HT1080 (cell line): ENCODE data around the gene SPP2. TPM values are rescaled to one million over a fixed set of nuclear protein-coding genes. Genes with fewer than 3 reads are reported as not detected.

ENCODE experiments used
- DNase-seq: peaks from one replicate; pipeline ENCODE4 v3.0.0-alpha.2; 2015; ENCODE audit warnings: low read depth
- total RNA-seq: library from RNA; depleted of rRNA; stranded (reverse); fragments of >200 nt; shearing (Covaris generic); gene quantifications from 2 replicates; pipeline ENCODE4 v1.2.3, GENCODE V29; 2014; rRNA removed

SPP2 gene
- total RNA-seq, 1 experiment from 2014 or later: not detected

DNA sequence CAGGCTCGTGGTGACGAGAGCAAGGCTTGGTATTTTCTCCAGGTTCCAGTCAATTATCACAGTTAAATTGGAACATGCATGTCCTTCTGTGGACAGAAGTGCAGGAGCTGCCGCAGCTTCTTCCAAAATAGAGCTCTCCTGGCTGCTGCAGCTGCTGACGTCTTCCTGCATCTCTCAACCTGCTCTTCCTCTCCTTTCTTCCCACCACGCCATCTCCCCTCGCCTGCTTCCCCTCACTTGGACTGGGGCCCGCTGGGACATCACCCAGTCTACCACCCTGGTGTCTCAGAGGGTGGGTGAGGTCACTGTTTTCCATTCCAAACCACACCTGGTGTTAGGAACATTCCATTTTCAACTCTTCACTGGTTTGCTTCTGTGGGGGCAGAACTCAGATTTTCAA, 41.4 kb downstream of the SPP2 start:
- no peak for DNase-seq

DNA sequence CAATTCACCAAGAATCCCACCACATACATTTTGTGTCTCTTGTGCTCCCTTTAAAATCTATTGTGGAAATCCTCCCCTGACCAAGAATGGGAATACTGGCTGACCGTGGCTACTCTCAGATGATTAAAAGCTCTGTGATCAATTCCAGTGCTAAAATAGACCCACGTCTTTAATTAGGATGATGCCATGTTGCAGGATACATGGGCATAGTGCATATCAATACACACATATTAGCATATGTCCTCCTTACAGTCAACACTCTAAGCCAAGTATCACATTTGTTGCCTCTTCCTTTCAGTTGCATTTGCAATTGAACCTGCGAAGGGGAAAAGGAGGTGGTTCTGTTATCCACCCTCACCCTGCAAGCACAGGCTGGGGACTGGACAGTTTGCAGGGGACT, 41.8 kb downstream of the SPP2 start:
- DNase-seq: no peak

DNA sequence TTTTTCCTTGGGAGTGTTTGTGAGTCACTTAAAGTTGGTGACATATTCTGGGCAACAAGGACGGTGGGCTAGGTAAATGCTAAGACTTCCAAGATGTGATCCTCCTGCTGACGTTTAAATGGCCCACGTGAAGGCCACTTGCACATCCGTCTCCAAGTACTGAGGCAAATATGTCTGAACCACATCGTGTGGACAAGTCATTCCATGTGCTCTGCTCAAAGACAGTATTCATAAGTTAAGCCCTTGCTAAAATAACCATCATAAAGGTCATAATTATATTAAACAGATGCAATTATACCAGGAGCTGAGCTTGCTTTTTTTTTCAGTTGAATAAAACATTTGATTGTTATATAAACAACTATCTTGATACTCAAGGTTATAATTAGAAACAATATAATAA, 44.8 kb downstream of the SPP2 start:
- no peak for DNase-seq

DNA sequence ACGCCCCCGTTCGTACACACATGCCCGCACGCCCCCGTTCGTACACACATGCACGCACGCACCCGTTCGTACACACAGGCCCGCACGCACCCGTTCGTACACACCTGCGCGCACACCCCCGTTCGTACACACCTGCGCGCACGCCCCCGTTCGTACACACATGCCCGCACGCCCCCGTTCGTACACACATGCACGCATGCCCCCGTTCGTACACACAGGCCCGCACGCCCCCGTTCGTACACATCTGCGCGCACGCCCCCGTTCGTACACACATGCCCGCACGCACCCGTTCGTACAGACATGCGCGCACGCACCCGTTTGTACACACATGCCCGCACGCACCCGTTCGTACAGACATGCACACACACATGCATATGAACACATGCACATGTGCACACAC, 45.7 kb downstream of the SPP2 start:
- no peak for DNase-seq

DNA sequence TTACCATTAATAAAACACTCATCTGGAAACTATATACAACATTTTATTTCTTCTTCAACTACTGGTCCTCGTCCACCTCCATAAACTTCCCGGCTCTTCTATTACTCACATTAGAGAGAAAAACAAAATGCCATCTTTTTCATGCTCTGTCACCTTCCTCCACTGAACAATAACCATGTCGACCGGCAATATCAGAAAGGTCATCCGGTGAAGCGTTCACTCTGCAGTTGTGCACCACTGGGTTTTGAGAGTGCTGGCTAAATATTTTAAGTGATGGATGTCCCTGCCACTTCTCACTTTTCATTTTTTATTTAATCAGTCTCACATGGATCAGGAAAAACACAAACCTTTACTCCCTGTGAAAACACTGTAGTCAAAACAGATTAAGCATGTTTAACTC, 48.2 kb downstream of the SPP2 start:
- no peak for DNase-seq

GRCh38 chr2:234099266-234099665, 48.8 kb downstream of the SPP2 start:
- DNase-seq: no peak

- no peak for DNase-seq
Observed at GRCh38 chr2:234100686-234101085, 50.2 kb downstream of the SPP2 start.

- DNase-seq: peak; percentile 14
Observed at GRCh38 chr2:234102112-234102511, 51.6 kb downstream of the SPP2 start.

- DNase-seq: no peak
Observed at GRCh38 chr2:234107861-234108260, 57.4 kb downstream of the SPP2 start.

GRCh38 chr2:234109321-234109720, 58.8 kb downstream of the SPP2 start:
- DNase-seq: no peak

GRCh38 chr2:234110219-234110618, 59.7 kb downstream of the SPP2 start:
- DNase-seq: no peak

GRCh38 chr2:234111523-234111922, 61.0 kb downstream of the SPP2 start:
- DNase-seq: peak; percentile 96

- DNase-seq: no peak
Observed at GRCh38 chr2:234116010-234116409, 65.5 kb downstream of the SPP2 start.

DNA sequence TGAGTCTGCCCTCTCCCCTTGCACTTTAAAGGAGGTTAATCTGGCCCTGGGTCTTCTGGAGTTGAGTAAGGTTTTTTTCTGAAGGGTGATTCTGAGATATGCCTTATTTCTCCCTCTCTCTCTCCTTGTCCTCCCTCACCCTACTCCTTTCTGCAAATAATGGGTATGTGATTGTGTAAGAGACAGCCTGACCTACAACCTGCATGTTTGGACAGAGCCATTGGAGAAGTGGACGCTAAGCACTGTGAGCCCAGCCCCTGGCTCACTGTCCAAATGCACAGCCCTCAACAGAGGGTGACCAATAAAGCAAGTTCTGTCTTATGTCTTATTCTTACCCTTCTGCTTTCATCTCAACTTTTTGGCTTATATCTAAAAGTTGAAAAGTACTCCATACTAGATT, 71.5 kb downstream of the SPP2 start:
- DNase-seq: no peak

- DNase-seq: no peak
Observed at GRCh38 chr2:234125451-234126145, 75.1 kb downstream of the SPP2 start.

DNA sequence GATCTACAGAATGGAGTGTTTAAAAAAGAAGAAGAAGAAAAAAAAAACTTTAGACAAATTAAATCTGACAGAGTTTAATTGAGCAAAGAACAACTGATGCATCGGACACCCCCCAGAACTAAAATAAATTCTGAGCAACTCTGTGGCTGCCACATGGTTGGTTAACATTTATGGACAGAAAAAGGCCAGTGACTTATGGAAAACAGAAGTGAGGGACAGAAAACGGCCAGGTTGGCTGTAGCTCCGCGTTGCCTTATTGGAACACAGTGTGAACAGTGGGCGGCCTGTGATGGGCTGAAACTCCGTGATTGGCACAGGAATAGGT, 75.6 kb downstream of the SPP2 start:
- no peak for DNase-seq

Other genes starting within 250 kb of the SPP2 start
- gene HJURP, start 196.2 kb upstream of the SPP2 start, total RNA-seq: 89.0 and 101 TPM in 2 replicates
- gene TRPM8, start 133.3 kb upstream of the SPP2 start, total RNA-seq: 0.07 and 1.3 TPM in 2 replicates